GM12892 (cell line): Measurements from ENCODE around the gene LDLRAD4.

Source experiments
- POLR2A ChIP-seq: IDR thresholded peaks from 2 replicates; pipeline ENCODE4 v1.6.1; 2011; ENCODE audit warnings: low read depth, low read length, control low read depth
- POLR2AphosphoS5 ChIP-seq: IDR thresholded peaks from 2 replicates; pipeline ENCODE4 v1.6.1; 2011; ENCODE audit warnings: low read depth, low read length, control low read depth

DNA sequence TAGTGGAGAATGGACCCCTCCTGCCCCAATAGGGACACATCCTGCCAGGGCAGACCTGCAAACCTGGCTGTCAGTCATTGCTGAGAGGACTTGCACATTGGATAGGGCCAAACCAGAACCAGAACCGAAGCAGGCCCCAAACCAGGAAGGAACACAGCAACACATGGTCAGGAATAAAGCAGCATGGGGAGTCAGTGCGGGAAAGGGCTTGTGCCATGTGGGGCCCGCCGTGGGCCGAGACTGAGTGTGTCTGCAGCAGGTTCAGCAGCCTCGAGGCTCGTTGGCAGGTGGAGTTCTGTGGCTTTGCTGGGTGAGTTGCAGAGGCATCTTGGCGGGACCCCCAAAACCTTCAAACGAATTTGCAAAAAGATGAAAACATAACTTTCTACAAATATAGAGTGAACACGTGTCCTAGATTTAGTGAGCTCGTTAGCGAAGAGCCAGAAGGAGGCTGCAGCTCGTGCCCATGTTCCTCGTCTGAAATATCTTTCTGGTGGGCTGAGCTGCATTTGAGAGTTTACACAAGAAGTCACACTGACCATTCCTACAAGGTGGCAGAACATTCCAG is 44.9 kb upstream of the LDLRAD4 start:
- TF ChIP-seq POLR2A (no peak), POLR2AphosphoS5 (no peak)
